Aorta (tissue), 5 donors: ENCODE measurements around the gene C2orf72. TPM values are rescaled to one million over a fixed set of nuclear protein-coding genes. Genes with fewer than 3 reads are reported as not detected.
"Not testable (repeated sequence)": the region's sequence is repeated elsewhere in the genome, so short reads cannot be mapped to it uniquely, and the experiment has no call there.

Source experiments
- ATAC-seq: fragments of 200-7000 bp; cut with Tn5 transposase; one replicate; pipeline ENCODE4 v1.9.1; 2022; ENCODE audit warnings: moderate library complexity; ENCODE audit not compliant: low FRiP score
- DNase-seq, 2 donors: peaks; one replicate each; pipeline ENCODE4 v3.0.0-alpha.2; 2020
- H3K27ac ChIP-seq, 2 donors: one replicate each; pipeline ENCODE4 v1.5.1; 2013; ENCODE audit warnings: low read length in 2 of 2, mild to moderate bottlenecking in 2 of 2, moderate library complexity in 2 of 2, control low read depth in 1 of 2, inconsistent platforms in 1 of 2, low read depth in 1 of 2
- H3K27me3 ChIP-seq, 2 donors: one replicate each; pipeline ENCODE4 v1.6.1; 2013; ENCODE audit warnings: control low read depth in 1 of 2, low read length in 1 of 2, mild to moderate bottlenecking in 1 of 2, moderate library complexity in 1 of 2; ENCODE audit not compliant: insufficient read depth in 2 of 2, control insufficient read depth in 1 of 2
- H3K36me3 ChIP-seq, 2 donors: one replicate each; pipeline ENCODE4 v1.6.1; 2013; ENCODE audit warnings: control low read depth in 1 of 2, low read length in 1 of 2, mild to moderate bottlenecking in 1 of 2; ENCODE audit not compliant: insufficient read depth in 2 of 2, control insufficient read depth in 1 of 2
- H3K4me1 ChIP-seq, 2 donors: one replicate each; pipeline ENCODE4 v1.6.1; 2013; ENCODE audit warnings: low read length in 2 of 2, control low read depth in 1 of 2, mild to moderate bottlenecking in 1 of 2, moderate library complexity in 1 of 2; ENCODE audit not compliant: insufficient read depth in 2 of 2, control insufficient read depth in 1 of 2
- H3K4me3 ChIP-seq, 2 donors: one replicate each; pipeline ENCODE4 v1.5.1; 2013; ENCODE audit warnings: low read length in 2 of 2, control low read depth in 1 of 2, mild to moderate bottlenecking in 1 of 2
- H3K9me3 ChIP-seq: one replicate; pipeline ENCODE4 v1.6.1; 2013; ENCODE audit warnings: mild to moderate bottlenecking, low read length; ENCODE audit not compliant: control insufficient read depth
- WGBS, 2 donors: extraction: QIAGEN DNeasy Blood & Tissue Kit; methylation state at CpG; one replicate each; pipeline ENCODE4 v1.1.7; 2013; 5-methylcytosine and 5-hydroxymethylcytosine counted together
- intact Hi-C, 2 donors: fragments of 100-400 bp; cut with DNase I; formaldehyde crosslinking; loops; one replicate each; pipeline versions ENCODE4 v1.14.2 to v1.15.0; 2022
- polyA plus RNA-seq, 2 donors: library from polyadenylated mRNA; stranded (reverse); fragments of 200-250 nt; gene quantifications; one replicate each; pipeline ENCODE4 v1.2.3, GENCODE V29; 2013
- total RNA-seq, 2 donors: library from RNA; stranded (reverse); fragmentation: NEBNext Ultra II Directional; extraction: Animal tissue kit (Norgen Biotek cat#: 25700); gene quantifications; one replicate each; pipeline ENCODE4 v1.2.1, GENCODE V29; 2021
- donor health status: healthy with polysubstance abuse.
- donor health status: Bipolar disorder and iron deficiency.
- donor health status: DM: no; HTN: no; CAD: no.
- donor health status: DM: no; HTN: no; CAD: no.
- donor health status: DM: yes; HTN: yes; CAD: no.

C2orf72 gene
- total and polyA plus RNA-seq, 4 donors = 0.13 to 2.4 (median 0.15) TPM; not detected in 1

GRCh38 chr2:231018184-231018583 is 19.1 kb upstream of the C2orf72 start:
- H3K36me3 ChIP-seq = no peaks in the 10 kb centered on the region
- WGBS, 2 donors = 94 to 96% methylated on average over 3 of the region's 3 CpGs
- no peak for ATAC-seq
- intact Hi-C loops = no loop called here
- no peaks in the 10 kb centered on the region for H3K27me3 ChIP-seq
- H3K9me3 ChIP-seq = peaks cover 2% of the 10 kb centered on the region
- H3K4me1 ChIP-seq = no peaks in the 10 kb centered on the region
- no peak overlapping the region for H3K27ac ChIP-seq
- no peak for DNase-seq
- no peak overlapping the region for H3K4me3 ChIP-seq

DNA sequence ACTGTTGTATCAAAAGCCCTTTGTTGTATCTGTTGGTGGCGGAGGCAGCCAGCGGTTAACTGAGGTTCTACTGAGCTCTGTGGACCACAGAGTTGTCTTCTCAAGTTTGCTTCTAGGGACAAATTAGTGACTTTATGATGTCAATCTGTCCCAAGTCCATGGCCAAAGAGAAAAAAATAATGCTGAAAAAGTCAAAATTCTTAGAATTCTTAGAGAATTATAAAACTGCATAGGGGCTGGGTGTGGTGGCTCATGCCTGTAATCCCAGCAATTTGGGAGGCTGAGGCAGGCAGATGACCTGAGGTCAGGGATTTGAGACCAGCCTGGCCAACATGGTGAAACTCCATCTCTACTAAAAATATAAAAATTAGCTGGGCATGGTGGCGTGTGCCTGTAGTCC is 12.3 kb upstream of the C2orf72 start:
- WGBS, 2 donors = 93 to 95% methylated on average over 3 of the region's 3 CpGs

DNA sequence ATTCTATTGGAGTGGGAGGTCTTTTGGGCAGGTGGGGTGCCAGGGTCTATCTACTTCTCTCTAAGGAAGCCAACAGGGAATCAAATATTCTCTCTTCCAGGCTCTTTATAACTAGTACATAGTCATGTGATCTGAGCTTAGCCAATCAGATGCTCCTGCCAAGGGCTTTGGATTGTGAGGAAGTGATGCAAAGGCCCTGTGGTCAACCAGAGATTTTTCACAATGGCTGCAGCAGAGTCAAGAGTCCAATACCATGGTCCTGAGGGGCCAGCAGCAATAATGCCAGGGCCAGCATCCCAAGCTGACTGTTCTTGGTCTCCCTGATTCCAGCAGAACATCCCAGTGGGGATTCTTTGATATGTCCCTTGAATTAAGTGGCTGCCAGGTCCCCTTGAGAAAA is 8.4 kb upstream of the C2orf72 start:
- peaks cover 1% of the 10 kb centered on the region for H3K9me3 ChIP-seq
- H3K4me1 ChIP-seq = no peaks in the 10 kb centered on the region
- intact Hi-C loops = no loop called here
- peaks cover 0 to 2% of the 10 kb centered on the region in 2 donors for H3K27me3 ChIP-seq
- no peaks in the 10 kb centered on the region for H3K36me3 ChIP-seq
- ATAC-seq (no peak), DNase-seq (no peak)
- H3K4me3 ChIP-seq = no peak overlapping the region
- no peak overlapping the region for H3K27ac ChIP-seq

More for the DNA sequence above, 12.3 kb upstream of the C2orf72 start:
- H3K4me1 ChIP-seq, intact Hi-C loops, H3K4me3 ChIP-seq, H3K9me3 ChIP-seq, DNase-seq, H3K27ac ChIP-seq, H3K36me3 ChIP-seq, ATAC-seq, H3K27me3 ChIP-seq: not testable (repeated sequence)

DNA sequence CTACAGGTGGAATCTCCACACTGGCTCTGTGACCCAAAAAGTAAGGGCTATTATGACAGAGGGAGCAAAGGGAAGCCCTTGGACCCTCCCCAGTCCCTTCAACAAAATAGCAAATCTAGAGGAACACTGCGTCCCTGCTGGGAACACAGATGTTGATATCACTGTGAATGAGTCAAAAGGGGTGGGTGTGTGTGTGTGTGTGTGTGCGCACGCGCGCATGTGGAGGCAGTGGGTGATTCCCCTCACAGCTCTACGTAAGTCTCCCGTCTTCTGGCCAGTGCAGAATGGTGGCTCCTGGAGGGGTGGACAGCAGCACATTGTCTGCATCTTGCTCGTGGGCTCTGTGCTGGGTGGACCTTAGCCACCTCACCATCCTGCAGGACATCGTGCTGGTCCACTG is 7.8 kb upstream of the C2orf72 start:
- no peaks in the 10 kb centered on the region for H3K27me3 ChIP-seq
- DNase-seq = no peak
- H3K9me3 ChIP-seq = peaks cover 1% of the 10 kb centered on the region
- no peak overlapping the region for H3K27ac ChIP-seq
- WGBS, 2 donors = 88 to 91% methylated on average over 9 of the region's 9 CpGs
- no peak overlapping the region for H3K4me3 ChIP-seq
- no peaks in the 10 kb centered on the region for H3K4me1 ChIP-seq
- intact Hi-C loops = no loop called here
- ATAC-seq = no peak
- no peaks in the 10 kb centered on the region for H3K36me3 ChIP-seq

DNA sequence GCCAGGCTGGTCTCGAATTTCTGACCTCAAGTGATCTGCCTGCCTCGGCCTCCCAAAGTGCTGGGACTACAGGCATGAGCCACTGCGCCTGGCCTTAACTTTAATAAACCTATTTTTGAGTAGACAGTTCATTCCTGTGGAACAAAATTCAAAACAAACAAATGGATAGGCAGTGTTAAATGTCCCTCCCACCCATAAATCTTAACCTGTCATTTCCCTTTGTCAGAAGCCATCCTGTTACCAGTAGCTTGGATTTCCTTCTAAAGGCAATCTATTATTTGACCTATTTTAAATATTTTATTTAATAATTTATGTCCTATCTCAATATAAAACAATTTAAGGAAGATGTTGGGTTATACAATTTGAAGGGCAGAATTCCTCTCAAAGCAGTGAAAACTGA is 6.6 kb upstream of the C2orf72 start:
- no peak overlapping the region for H3K27ac ChIP-seq
- no peak overlapping the region for H3K4me3 ChIP-seq
- H3K9me3 ChIP-seq = peaks cover 1% of the 10 kb centered on the region
- WGBS, 2 donors = 92 to 97% methylated on average over 3 of the region's 3 CpGs
- no peaks in the 10 kb centered on the region for H3K27me3 ChIP-seq
- ATAC-seq (no peak), DNase-seq (no peak)
- no peaks in the 10 kb centered on the region for H3K36me3 ChIP-seq
- intact Hi-C loops = no loop called here
- H3K4me1 ChIP-seq = no peaks in the 10 kb centered on the region

DNA sequence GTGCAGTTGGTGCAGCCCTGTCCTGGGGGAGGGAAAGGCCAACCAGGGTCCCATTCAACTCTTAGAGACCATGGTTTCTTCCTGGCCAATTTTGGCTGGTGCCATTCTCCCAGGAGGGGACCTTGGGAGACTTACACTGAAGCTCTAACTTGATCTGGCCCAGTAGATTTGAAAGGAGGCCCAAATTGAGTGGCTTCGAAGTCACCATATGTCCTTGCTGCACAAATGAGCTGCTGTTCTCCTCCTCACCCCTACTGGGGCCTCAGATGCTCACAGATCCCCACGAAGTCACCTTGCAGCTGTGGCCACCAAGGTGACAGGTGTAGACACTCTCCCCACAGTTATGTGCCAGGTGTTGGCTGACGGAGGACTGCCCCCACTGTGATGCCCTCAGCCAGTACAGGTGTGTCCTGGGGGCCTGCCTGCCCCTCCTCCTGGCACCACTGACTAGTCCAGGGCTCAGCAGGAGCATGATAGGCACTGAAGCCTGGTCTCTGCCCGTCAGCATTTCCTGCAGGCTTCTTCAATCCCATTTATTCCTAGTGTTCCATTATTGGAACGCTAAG is 4.7 kb upstream of the C2orf72 start:
- H3K9me3 ChIP-seq = peaks cover 1% of the 10 kb centered on the region
- H3K36me3 ChIP-seq = no peaks in the 10 kb centered on the region
- ATAC-seq = no peak
- 82 to 89% methylated on average over 5 of the region's 5 CpGs for WGBS, 2 donors
- intact Hi-C loops = no loop called here
- no peaks in the 10 kb centered on the region for H3K27me3 ChIP-seq
- H3K27ac ChIP-seq = no peak overlapping the region
- H3K4me1 ChIP-seq = no peaks in the 10 kb centered on the region
- DNase-seq = no peak
- H3K4me3 ChIP-seq = no peak overlapping the region

DNA sequence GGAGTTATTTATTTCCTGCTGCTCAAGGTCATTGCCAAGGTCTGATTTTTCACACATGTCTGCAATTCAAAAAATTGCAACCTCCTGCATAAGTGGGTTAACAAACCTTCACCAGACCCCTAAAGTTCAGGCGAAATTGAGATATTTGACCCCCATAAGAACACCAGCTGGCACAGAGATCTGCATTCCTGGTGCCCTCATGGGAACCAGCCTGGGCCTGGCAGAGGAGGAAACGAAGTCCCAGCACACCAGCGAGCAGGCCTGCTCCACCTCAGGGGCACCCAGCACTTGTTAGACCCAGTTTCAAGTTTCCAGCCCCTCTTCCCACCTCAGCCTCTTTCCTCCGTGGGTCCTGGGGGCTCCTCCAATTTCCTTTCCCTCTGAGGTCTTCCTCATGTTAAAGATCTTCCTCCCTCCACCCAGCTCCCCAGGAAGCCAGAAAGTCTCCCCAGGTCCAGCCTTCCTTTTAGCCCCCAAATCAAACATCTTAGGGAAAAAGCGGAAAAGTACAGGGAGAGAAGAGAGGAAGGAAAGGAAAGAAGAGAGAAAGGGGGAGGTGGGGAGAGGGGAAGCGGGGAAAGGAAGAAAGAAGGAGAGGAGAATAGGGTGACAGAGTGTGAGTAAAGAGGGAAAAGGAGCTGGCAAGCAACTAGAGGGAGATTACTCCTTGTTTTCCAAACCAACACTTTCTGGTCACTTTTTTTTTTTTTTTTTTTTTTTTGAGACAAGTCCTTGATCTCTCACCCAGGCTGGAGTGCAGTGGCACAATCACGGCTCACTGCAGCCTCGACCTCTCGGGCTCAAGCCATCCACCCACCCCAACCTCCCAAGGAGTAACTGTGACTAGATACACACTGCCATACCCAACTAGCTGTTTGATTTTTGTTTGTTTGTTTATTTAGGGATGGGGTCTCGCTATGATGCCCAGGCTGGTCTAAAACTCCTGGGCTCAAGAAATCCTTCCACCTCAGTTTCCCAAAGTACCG is 3.9 kb upstream of the C2orf72 start:
- no peaks in the 10 kb centered on the region for H3K36me3 ChIP-seq
- DNase-seq (no peak), ATAC-seq (no peak)
- intact Hi-C loops = no loop called here
- H3K4me1 ChIP-seq = no peaks in the 10 kb centered on the region
- H3K27ac ChIP-seq = no peak overlapping the region
- H3K27me3 ChIP-seq = no peaks in the 10 kb centered on the region
- H3K9me3 ChIP-seq = peaks cover 1% of the 10 kb centered on the region
- WGBS, 2 donors = 63 to 71% methylated on average over 11 of the region's 11 CpGs
- no peak overlapping the region for H3K4me3 ChIP-seq

DNA sequence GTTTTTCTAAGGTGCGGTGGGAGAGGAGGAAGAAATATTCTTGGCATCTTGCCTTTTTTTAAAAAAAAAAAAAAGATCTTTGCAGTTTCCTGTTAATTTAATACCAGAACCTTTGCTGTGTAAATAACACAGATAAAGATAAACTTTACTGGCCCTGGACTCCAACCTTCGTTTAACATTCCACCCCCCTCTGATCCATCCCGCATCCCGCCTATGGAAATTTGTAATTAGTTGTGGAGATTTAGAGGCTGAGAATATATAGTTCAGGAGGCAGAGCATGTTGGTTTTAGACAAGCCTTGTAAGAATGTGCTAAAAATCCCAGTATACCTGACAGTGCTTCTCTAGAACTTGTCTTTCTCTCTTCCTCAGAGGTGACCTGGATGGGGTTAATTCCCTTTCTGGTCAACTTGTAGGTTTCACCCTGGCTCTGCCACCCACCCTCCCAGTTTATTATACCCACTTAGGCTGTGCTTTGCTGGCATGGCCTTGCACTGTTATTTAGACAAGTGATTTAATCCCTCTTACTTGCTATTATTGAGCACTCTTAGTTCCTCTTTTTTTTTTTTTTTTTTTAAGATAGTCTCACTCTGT is 2.9 kb upstream of the C2orf72 start:
- Histone ChIP-seq H3K27ac (no peak overlapping the region), H3K4me3 (no peak overlapping the region), H3K27me3 (no peaks in the 10 kb centered on the region), H3K9me3 (peaks cover 1% of the 10 kb centered on the region), H3K4me1 (no peaks in the 10 kb centered on the region), H3K36me3 (no peaks in the 10 kb centered on the region)
- ATAC-seq (no peak), DNase-seq (no peak)
- WGBS, 2 donors = 46 to 47% methylated on average over 4 of the region's 4 CpGs
- intact Hi-C loops = no loop called here
